CD4-positive, alpha-beta T cell treated with Interleukin-6 at 100 ng/mL for 8 hours (primary cell): ENCODE results near the gene PAK5.
"Not testable (repeated sequence)": the region's sequence is repeated elsewhere in the genome, so short reads cannot be mapped to it uniquely, and the experiment has no call there.

Experiments used
- DNase-seq: peaks from one replicate; pipeline ENCODE4 v3.0.0-alpha.2; 2020; ENCODE audit warnings: mixed read lengths, low spot score

Gene PAK5

GRCh38 chr20:9685011-9685410, 153.9 kb downstream of the PAK5 start:
- DNase-seq, result no peak

GRCh38 chr20:9677100-9677623, 161.7 kb downstream of the PAK5 start:
- no peak for DNase-seq

- DNase-seq, result no peak
Measured at GRCh38 chr20:9672981-9673380, 165.9 kb downstream of the PAK5 start.

GRCh38 chr20:9672027-9672426, 166.8 kb downstream of the PAK5 start:
- no peak for DNase-seq

- no peak for DNase-seq
Measured at GRCh38 chr20:9668381-9668780, 170.5 kb downstream of the PAK5 start.

GRCh38 chr20:9663423-9663822, 175.5 kb downstream of the PAK5 start:
- no peak for DNase-seq

- no peak for DNase-seq
Measured at GRCh38 chr20:9660236-9660868, 178.5 kb downstream of the PAK5 start.

GRCh38 chr20:9647741-9648140, 191.1 kb downstream of the PAK5 start:
- no peak for DNase-seq

GRCh38 chr20:9646375-9646774, 192.5 kb downstream of the PAK5 start:
- DNase-seq, result no peak

- no peak for DNase-seq
Measured at GRCh38 chr20:9642882-9643281, 196.0 kb downstream of the PAK5 start.

- DNase-seq, result not testable (repeated sequence)
Measured at GRCh38 chr20:9641499-9642000, 197.3 kb downstream of the PAK5 start.

- no peak for DNase-seq
Measured at GRCh38 chr20:9637889-9638288, 201.0 kb downstream of the PAK5 start.

- no peak for DNase-seq
Measured at GRCh38 chr20:9635750-9636149, 203.1 kb downstream of the PAK5 start.

GRCh38 chr20:9634327-9634726, 204.5 kb downstream of the PAK5 start:
- no peak for DNase-seq

GRCh38 chr20:9632991-9633390, 205.9 kb downstream of the PAK5 start:
- no peak for DNase-seq

GRCh38 chr20:9632265-9632664, 206.6 kb downstream of the PAK5 start:
- no peak for DNase-seq

GRCh38 chr20:9630554-9630953, 208.3 kb downstream of the PAK5 start:
- no peak for DNase-seq

GRCh38 chr20:9629831-9630230, 209.0 kb downstream of the PAK5 start:
- DNase-seq, result no peak

GRCh38 chr20:9628589-9628988, 210.3 kb downstream of the PAK5 start:
- no peak for DNase-seq

GRCh38 chr20:9628141-9628540, 210.7 kb downstream of the PAK5 start:
- no peak for DNase-seq

- DNase-seq, result no peak
Measured at GRCh38 chr20:9627219-9627618, 211.7 kb downstream of the PAK5 start.

GRCh38 chr20:9626357-9626756, 212.5 kb downstream of the PAK5 start:
- no peak for DNase-seq

- no peak for DNase-seq
Measured at GRCh38 chr20:9617940-9618339, 220.9 kb downstream of the PAK5 start.

- peak; percentile 29 for DNase-seq
Measured at GRCh38 chr20:9616833-9617461, 221.9 kb downstream of the PAK5 start.
